ENCODE data around the gene ZBTB18.

- TF ChIP-seq CTCF (conservative IDR thresholded peaks at IDR 0.05; ENCODE audit: low read depth, low read length): no peak
- no peak for TF ChIP-seq MXI1 (IDR thresholded peaks at IDR 0.05; ENCODE audit: borderline replicate concordance, low read depth, low read length)
- no peak for TF ChIP-seq SMC3 (IDR thresholded peaks at IDR 0.05; ENCODE audit: low read depth, low read length)
- TF ChIP-seq USF2 (IDR thresholded peaks at IDR 0.05; ENCODE audit: low read depth, low read length): no peak
- no peak for TF ChIP-seq POLR2A (IDR thresholded peaks at IDR 0.05; ENCODE audit: low read depth, low read length)
- TF ChIP-seq RAD21 (IDR thresholded peaks at IDR 0.05; ENCODE audit: low read length): no peak
- TF ChIP-seq BHLHE40 (IDR thresholded peaks at IDR 0.05; ENCODE audit: low read depth, low read length): no peak
- TF ChIP-seq RCOR1 (IDR thresholded peaks at IDR 0.05; ENCODE audit: insufficient replicate concordance, low read length): no peak
- TF ChIP-seq CHD1 (IDR thresholded peaks at IDR 0.05; ENCODE audit: low read depth, low read length): no peak
- TF ChIP-seq MAZ (IDR thresholded peaks at IDR 0.05; ENCODE audit: borderline replicate concordance, low read depth, low read length): no peak
- no peak for TF ChIP-seq NFE2L2 (IDR thresholded peaks at IDR 0.05; ENCODE audit: low read depth, low read length)
These were observed 48.4 kb upstream of the ZBTB18 start for GRCh38 chr1:244002721-244003120.

Measured in IMR-90 (cell line).